Embryonic facial prominence (tissue), 1 donor: ENCODE data around the gene RPS5.
"Not testable (repeated sequence)": the region's sequence is repeated elsewhere in the genome, so short reads cannot be mapped to it uniquely, and the experiment has no call there.

ENCODE experiments used
- DNase-seq: peaks from one replicate; pipeline ENCODE4 v3.0.0-alpha.2; 2016; ENCODE audit errors: extremely low spot score

Gene RPS5

DNA sequence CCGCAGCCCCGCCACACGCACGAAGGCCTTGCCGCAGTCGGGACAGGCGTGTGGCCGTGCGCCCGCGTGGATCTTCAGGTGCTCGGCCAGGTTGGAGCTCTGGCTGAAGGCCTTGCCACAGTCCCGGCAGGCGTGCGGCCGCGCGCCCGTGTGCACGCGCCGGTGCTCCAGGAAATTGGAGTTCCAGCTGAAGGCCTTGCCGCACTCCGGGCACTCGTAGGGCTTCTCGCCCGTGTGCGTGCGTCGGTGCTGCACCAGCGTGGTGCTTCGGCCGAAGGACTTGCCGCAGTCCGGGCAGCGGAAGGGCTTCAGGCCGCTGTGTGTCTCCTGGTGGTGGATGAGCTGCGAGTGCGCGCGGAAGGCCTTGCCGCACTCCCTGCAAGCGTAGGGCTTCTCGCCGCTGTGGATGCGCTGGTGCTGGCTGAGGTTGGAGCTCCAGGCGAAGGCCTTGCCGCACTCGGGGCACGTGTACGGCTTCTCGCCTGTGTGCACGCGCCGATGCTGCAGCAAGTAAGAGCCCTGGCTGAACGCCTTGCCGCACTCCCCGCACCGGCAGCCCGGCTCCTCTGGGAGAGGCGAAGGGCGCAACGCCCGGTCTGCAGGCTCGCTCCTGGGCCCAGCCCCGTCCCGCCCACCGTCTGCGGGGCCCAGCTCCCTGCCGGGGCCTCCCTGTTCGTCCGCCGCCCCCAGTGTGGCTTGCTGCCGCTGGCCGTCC, 30.1 kb upstream of the RPS5 start:
- DNase-seq = no peak

DNA sequence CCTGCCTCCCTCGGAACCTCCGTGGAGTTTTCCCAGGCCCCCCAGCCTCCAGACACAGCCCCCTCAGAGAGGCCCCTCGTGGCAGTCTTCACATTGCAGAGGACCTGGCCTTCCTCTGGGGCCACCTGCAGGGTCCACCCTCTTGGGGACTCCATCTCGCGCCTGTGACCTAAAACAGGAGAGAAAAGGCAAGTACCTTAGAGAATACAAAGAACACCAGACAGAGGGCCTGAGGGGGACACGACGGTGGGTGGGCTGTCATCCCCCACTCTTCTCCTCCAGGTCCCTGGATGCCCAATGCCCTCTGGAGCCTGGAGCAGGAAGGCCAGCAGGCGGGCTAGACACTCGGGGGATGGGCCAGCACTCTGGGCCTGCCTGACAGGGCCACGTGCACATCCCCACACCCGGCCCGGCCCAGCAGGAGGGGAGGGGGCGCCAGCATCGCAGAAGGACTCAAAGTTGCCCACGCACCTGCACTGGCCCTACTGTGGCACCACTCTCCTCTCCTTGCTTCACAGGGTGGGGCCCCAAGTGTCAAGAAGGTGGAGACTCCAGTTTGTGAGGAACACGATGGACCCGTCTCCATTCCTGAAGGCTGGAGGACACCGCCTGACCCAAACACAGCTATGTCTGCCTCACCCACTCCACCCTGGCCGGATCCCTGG, 29.5 kb upstream of the RPS5 start:
- DNase-seq = no peak

DNA sequence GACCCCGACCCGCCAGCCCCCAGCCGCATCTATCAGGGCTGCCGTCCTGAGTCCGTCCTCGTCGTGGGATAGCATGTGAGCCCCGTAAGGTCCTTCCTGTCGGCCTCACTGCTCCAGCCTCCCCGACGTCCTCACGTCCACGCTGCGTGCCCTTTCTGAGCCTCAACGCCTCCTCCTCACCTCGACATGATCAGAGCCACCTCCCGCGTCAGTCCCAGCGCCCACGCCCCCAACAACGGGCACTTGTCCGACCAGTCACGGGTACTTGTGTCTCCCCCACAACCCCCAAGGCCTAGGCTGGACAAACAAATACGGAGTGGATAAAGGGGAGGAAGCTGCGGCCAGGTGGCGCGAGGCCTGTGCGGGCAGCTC, 25.2 kb upstream of the RPS5 start:
- no peak for DNase-seq

DNA sequence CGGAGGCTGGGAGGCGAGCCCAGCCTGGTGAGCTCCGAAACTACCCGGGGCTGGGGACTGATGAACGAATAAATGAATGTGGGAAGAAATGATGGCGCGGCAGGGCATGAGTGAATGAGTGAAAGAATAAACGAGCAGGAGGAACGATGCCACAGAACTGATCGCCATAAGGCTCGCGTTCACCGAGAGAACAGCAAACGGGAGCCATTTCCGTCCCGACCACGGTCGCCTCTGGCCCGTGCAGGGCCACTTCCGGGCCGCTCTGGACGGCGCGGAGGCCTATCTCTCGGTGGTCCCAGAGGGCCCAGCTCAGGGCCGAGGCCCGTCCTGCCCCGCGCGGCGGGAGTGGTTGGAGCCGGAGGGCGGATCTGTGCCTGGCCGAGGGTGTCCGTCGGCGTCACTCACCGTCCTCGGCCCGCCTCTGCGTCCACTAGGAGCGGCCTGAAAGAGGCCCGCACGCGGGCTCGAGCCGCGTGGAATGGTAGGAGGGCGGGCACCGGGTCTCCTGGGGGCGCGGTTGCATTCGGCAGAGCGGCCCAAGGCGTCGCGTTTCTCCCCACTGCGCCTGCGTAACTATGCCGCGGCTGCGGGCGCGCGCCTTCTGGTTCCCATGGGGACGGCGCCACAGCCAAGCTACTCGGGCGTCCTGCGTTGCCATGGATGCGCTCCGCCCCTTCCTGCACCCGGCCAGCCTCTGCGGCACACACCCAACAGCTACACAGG, 24.6 kb upstream of the RPS5 start, which contains the start of gene ZNF497:
ZNF497 (minus strand) TSS at position 480 of the 723 bp plus-strand sequence. CDS start 5,116 bp downstream, outside the sequence.
- DNase-seq = peak; percentile 86

DNA sequence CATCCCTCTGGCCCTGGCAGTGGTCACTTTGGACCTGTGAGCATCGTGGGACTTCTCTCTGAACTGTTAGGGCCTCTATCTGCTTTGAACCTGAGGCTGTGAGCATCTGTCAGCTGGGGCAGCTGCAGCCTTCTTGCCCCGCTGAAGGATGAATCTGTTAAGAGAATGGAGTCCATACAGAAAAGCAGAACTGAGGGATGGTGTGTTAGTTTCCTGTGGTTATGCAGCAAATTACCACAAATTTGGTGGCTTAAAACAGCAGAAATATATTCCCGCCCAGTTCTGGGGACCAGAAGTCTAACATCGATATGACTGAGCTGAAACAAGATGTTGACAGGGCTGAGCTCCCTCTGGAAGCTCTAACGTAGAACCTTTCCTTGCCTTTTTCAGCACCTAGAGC, 22.9 kb upstream of the RPS5 start:
- no peak for DNase-seq

DNA sequence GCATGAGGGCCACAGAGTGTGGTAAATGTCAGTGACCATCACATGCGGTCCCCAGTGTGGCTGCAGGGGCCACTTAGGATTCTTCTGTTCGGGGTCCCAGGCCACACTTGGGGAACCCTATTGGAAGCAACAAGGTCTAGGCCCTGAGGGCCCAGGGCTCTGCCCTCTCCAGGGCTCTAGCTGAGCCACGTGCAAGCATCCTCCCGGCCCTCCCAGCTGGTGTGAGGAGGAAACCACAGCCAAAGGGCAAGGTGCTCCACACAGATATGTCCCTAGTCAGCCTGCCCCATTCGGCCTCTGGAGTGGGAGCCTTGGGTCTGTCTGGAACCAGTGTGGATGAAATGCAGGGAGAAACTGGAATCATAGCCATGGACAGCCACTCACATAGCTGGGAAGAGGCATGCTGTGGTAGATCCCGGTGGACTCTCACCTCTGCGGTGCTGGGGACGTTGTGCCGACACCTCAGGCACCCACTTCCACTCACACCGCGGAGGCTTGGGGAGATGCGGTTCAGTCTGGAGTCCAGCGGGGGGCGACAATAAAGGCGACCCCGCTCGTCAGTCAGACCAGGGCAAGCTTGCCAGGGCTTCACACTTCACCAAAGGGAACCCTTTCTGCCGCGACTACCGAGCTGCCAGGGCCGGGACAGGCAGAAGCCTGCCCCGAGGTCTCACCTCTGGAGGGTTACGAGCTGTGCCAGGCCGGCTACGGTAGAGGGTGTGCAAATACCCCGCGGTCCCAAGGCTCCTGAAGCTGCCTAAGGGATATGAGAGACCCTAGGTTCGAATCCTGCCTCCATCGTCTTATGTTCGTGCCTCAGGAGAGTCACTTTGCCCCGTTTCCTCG, 20.3 kb upstream of the RPS5 start:
- DNase-seq = no peak

DNA sequence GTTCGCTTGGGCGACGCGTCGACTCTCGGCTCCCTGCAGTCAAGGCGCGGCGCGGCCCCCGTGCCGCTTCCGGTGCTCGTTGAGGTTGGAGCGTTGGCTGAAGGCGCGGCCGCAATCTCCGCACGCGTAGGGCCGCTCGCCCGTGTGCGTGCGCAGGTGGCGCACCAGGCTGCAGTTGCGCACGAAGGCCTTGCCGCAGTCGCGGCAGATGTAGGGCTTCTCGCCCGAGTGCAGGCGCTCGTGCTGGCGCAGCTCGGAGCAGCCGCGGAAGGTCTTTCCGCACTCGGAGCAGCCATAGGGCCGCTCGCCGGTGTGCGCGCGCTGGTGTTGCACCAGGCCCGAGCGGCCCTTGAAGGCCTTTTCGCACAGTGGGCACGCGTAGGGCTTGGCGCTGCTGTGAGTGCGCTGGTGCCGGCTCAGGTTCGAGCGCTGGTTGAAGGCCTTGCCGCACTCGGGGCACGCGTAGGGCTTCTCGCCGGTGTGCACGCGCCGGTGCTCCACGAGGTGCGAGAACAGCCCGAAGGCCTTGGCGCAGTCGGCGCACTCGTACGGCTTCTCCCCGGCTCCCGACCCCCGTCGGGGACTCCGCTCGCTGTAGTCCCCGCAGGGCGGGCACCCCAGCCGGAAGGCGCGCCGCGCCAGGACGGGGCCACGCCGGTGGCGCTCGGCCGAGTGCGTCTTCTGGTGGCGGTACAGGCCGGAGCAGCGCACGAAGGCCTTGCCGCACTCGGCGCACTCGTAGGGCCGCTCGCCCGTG, 19.2 kb upstream of the RPS5 start:
- DNase-seq = no peak

DNA sequence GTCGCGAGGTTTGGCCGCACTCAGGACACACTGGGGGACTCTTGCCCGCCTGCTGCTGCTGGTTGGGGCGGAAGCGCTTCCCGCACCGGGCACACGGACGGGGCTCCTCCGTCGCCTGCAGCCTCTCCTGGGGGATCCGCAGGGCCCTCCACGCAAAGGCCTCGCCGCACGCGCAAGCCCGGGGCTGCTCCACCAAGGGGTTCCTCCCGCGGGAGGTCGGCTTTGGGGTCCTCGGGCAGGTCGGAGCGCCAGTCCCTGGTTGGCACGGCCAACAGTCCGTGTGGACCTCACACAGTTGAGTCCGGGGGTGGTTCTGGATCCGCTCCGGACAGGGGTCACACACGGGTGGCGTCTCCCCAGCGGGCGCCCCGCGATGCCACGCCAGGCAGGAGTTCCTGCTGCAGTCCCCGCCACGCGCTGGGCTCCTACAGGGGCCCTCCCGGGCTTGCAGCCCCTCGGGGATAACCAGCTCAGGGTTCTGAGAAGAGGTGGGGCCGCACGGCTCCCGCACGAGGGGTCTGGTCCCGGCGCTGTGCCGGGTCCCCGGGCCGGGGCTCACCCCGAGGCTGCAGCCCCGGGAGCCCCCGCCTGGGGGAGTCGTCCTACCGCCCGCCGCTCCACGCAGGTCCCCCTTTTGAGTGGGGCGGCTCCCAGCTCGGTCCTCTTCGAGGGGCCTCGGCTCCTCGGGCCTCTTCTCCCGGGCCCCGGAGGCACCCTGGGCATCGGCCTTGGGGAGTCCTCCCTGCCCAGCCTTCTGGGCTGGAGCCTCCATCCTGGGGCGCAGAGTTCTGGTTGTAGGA, 18.3 kb upstream of the RPS5 start:
- no peak for DNase-seq

DNA sequence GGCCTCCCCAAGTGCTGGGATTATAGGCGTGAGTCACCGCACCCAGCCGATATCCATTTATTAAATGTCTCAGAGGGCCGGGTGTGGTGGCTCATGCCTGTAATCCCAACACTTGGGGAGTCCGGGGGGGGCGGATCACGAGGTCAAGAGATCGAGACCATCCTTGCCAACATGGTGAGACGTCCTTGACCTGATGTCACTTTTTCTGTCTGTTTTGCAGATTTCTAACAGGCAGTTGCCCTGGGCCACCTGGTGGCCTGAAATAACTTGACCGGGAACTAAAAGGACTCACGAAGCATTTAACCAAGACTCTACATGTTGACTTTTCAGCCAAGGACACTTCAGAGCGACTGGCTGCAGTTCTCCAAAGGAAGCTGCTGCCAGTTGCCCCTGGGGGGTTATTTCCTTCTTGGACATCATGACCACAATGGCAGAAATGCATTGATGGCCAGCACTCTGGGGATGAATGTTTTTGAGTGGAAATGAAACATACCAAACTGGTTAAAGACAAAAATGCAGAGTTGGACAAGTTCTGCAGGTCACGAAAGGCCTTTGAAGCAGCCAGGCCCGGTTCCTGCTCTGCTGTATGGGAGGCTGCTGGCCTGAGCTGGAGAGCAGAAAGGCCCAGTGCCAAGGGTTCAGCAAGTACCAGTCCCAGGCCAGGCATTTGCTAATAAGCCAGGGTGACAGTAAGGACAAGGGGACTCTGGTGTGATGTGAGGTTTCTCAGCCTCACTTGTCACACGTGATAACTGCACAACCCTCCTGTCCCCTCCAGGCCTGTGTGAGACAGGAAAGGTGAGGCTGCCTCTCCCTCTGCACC, 14.5 kb upstream of the RPS5 start:
- DNase-seq = no peak

DNA sequence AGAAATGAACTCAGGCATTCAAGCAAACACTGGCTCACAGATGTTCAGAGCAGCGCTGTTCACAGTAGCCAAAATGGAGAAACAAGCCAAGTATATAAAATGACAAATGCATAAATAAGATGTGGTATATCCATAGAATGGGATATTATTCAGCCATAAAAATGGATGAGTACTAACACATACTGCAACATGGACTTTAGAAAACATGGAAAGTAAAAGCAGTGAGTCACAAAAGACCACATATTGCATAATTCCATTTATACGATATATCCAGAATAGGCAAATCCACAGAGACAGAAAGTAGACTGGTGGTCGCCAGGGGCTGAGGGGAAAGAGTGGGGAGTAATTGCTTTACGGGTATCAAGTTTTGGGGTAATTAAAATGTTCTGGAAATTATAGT, 12.9 kb upstream of the RPS5 start:
- DNase-seq = no peak

DNA sequence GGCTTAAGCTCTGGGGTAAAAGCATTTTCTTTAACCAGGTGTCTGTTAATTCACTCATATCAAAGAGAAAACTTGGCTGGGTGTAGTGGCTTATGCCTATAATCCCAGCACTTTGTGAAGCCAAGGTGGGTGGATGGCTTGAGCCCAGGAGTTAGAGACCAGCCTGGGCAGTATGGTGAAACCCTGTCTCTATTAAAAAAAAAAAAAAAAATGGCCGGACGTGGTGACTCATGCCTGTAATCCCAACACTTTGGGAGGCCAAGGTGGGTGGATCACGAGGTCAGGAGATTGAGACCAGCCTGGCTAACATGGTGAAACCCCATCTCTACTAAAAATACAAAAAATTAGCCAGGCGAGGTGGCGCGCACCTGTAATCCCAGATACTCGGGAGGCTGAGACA, 10.3 kb upstream of the RPS5 start:
- DNase-seq = not testable (repeated sequence)

DNA sequence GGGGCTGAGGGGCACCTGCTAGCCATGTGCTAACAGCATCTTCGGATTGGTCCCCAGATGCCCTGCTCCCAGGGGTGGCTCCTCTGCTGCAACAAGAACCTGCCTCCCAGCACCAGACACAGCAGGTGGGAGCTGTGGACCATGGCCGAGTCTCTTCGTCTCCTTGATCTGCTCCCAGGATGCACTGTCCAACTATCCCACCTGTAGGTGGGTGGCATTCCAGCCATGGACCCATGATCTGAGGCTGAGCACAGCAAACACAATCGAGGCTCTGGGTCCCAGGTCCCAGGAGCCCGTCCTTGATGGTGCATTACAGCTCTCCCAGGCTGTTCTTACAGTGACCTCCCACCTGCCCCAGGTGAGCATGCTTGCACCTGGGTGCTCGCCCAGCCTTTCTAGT, 7.8 kb upstream of the RPS5 start:
- no peak for DNase-seq

DNA sequence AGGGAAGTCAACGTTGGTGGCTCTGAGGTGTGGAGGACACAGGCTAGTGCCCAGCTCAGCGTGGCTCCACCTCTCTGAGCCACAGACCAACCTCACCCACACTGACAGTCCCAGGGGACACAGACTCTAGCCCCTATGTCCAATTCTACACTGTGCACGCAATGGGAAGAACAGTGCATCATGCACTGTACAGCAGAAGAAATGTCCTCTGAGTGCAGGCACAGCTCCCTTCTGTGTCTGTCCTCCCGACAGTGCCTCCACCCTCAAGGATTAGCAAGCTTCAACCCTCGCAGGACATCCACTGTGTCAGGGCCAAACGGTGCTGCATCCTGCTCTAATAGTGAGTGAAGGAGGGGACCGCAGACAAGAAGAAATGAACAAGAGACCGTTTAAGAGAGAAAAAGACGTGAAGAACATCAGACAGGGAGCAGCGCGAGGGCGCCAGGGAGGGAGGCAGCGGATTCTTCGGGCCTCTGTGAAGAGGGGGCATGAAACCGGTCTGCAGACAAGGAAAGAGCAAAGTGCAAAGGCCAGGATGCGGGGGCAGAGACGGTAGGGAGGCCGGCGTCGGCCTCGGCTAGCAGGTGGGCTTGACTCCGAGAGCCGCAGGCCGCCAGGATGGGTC, 6.9 kb upstream of the RPS5 start:
- no peak for DNase-seq

DNA sequence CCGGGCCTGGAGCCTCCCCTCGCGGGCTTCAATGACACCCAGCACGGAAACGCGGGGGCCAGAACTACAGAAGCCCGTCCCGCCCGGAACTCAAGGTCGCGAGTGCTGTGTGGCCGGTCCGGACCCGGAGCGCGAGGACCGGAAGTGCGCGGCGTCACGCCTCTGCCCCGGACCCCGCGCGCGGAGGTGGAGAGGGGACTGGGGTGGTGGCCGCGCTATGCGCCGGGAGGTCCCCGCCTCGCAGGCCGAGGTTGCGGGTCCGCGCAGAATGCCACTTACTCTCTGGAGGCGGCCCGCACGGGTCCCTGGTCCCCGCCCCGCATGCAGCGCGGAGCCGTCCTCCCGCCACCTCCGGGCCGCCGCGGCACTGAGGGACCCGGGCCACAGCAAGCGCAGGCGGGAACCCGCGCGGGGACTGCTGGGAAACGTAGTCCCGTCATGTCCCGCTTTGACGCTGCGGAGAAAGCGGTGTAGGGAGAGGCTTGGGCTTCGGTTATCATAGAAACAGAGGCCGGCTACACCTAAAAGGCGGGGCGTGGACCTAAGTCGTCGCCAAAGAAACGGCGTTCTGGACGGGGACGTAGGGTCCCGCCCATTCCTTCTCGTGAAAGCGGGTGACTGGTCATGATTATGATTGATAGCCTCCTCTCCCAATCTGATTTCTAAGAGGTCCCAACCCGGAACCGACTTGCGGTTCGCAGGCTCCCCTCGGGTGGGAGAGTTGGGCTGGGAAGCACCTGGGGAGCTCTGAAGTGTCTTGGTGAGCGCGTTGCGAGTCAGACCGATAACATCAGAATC, 6.2 kb upstream of the RPS5 start, which contains the start of gene ZNF837:
ZNF837 (minus strand) TSS at position 369 of the 798 bp plus-strand sequence. CDS start 11,698 bp downstream, outside the sequence.
- DNase-seq = peak; percentile 99

DNA sequence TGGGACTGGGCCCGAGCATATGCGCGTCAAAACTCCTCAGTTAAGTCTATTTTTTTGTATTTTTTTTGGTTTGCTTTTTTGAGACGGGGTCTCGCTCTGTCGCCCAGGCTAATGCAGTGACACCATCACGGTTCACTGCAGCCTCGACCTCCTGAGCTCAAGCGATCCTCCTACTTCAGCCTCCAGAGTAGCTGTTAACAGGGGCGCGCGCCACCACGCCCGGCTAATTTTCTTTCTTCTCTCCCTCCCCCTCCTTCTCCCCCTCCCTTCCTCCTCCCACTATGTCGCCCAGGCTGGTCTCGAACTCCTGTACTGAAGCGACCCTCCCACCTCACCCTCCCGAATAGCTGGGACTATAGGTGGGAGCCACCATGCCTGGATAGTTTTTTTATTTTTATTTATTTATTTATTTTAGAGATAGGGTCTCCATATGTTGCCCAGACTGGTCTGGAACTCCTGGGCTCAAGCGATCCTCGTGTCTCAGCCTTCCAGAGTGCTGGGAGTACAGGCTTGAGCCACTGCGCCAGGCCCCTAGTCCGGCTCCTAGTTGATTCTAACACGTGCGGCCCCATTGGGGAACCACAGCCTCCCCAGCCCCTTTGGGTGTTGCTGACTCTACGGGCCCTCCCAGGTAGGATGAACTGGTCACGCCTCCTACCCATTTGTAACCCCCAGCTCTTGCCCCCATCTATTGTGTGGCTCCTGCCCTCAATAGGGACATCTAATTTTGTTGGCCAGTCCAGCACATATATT, 5.4 kb upstream of the RPS5 start:
- no peak for DNase-seq

DNA sequence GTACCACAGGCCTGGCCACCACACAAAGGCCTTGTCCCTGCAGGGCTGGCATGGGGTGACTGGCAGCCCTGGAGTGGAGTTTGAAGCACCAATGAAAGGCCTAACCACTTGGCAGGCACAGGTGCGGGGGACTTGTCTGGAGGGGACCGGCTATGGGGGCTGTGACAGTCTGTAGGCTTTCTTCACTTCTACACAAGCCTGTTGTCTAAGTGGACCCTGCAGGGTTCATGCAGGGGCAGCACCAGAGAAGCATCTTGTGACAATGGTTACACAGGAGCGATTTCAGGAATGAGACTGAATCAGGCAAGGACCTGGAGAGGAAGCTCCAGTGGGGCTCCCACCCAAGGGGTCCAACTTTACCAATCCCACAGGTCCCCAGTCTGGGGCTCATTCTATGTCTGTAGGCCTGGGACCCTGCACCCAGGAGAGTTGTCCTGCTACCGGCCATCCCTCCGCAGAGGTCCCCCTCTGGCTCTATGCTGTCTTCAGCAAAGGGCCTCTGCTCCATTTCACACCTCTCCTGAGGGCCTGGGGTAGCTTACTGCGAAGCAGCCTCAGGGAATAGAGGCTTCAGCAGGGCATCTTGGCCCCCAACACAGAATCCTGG, 4.0 kb upstream of the RPS5 start:
- no peak for DNase-seq
